ENCODE measurements around the gene RBFOX2.
"Not testable (repeated sequence)": the region's sequence is repeated elsewhere in the genome, so short reads cannot be mapped to it uniquely, and the experiment has no call there.

RBFOX2 gene

GRCh38 chr22:36003972-36004674, 24.5 kb downstream of the RBFOX2 start:
- no peak for FAIRE-seq

DNA sequence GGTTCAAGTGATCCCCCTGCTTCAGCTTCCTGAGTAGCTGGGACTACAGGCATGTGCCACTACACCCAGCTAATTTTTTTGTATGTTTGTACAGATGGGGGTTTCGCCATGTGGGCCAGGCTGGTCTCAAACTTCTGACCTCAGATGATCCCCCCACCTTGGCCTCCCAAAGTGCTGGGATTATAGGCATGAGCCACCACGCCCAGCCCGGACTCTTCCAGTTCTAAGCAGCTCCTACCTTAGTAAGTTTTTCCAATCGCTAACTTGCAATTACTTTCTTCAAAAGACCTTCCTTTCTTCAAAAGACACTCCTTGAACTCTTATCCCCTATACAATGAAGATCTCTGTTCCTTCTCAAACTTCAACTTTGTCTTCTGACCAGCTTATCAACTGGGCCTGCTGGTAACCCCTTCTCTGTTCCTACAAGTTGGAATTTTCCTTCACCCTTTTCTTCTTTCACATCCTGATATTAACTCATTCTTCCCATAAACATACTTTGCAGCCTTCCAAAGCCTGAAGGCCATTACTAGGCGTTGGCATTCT, 25.8 kb downstream of the RBFOX2 start:
- FAIRE-seq, result no peak

DNA sequence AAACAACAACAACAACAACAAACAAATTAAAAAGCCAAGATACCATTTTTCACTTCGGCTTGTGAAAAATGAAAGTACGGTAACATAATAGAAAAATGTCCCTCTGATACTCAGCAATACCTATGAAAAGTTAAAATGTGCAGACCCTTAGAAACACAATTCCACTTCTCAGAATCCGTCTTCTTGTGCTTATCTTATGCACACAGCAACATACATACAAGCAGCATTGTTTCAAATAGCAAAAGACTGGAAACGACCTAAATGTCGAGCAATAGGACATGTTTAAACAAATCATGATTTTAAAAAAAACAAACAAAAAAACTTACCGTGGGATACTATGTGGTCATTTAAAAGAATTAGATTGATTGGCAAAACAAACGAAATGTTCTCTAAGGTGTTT, 26.5 kb downstream of the RBFOX2 start:
- FAIRE-seq, result no peak

DNA sequence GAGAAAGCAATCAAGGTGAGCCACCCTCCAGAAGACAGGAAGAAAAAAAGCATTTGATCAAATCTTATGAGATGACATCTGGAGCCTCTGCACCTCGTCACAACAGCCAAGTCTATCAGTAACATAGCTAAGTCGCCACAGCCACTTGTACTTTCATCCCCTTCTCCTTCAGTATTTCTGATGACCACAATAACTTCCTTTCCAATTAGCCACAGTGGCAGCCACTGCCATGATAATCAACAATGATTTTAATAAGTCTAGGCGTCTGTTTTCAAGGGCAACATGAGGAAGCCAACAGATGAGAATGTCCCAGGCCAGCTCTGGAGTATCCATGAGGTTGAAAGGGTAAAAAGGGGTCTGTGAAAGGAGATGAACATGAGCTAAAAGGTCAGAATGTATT, 29.9 kb downstream of the RBFOX2 start:
- FAIRE-seq, result no peak

- no peak for FAIRE-seq
These were observed 31.2 kb downstream of the RBFOX2 start for GRCh38 chr22:35997438-35997837.

DNA sequence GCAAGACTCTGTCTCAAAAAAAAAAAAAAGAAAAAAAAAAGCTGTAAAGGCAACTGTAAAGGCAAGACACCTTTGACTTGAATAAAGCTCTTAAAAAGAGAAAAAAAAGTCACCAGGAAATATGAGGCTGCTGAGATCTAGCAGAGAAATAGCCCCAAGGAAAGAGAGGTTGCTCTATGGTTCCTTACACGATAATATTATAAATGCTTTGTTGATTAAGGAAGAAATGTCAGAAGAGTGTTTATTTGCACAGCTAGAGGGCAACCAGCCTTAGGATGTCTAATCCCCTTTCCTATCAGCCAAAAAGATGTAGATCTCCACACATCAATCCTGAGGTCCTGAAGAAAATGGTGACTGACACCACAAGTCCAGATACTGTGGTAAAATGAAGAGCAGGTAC, 32.0 kb downstream of the RBFOX2 start:
- FAIRE-seq, result no peak

DNA sequence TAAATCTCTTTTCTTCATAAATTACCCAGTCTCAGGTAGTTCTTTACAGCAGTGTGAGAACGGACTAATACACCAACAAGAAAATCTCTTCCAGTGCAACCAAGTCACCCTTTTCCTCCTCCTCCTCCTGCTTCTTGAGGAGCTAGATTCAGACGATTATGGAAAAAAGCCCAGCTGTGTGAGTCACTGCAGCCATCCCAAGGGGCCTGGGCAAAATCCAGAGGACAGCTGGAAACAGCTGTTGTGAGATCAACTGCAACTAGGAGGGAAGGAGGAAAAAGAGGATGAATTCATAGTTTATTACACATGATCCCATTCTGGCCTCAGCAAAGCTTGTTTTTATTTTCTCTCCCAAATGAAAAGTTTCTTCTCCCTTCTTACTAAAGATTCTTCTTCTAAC, 32.9 kb downstream of the RBFOX2 start:
- no peak for FAIRE-seq

DNA sequence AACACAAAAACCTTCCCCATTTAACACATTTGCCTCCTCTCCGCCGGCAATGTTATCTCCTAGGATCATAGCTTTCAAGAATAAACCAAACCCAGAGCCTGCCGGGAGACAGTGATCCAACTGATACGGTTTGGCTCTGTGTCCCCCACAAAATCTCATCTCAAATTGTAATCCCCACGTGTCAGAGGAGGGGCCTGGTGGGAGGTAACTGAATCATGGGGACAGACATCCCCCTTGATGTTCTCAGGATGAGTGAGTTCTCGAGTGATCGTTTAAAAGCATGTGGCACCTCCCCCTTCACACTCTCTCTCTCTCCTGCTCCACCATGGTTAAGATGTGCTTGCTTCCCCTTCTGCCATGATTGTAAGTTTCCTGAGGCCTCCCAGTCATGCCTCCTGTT, 33.3 kb downstream of the RBFOX2 start:
- FAIRE-seq, result no peak

GRCh38 chr22:35993727-35994126, 34.9 kb downstream of the RBFOX2 start:
- FAIRE-seq, result not testable (repeated sequence)

DNA sequence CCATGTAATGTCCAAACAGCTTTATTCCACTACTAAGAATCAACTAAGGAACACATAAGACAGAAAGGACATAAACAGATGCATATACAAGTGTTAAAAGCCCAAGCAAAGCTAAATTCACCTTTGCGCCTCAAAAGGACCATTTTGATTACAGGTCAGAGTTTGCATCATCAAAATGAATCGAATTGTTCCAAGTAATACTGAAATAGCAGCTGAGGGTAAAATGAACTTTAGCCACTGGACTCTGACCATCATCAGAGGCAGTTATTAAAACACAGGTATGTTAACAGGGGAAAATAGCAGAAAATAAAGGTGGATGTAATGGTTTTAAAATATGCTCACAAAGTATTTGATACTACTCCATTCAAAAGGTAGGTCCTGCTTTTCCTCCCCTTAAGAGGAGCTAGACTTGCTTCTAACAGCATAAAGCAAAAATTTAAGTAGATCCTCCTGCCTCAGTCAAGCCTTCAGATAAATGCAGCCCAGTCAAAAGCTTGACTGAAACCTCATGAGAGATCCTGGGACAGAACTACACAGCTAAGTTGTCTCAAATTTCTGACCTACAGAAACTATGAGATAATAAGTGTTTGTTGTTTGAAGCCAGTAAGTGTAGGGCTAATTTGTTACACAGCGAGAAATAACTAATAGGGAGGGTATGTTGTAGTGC, 35.4 kb downstream of the RBFOX2 start:
- no peak for FAIRE-seq

DNA sequence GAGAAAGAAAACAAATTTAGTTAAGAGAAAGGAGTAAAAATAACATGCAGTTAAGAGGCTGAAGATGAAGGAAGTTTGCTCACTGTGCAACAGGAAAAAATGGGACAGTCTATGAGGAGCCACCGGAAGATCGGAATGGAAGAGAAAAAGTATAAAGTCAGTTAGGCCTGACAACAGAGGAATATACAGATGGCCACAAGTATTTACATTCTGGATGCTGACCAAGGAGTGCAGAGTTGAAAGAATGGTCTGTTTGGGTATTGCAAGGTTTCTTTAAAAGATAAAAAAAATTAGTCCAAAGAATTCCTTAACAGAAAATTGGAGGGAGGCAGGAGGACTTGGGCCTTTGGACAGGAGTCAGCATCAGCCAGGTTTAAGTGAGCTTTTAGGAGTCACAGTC, 37.5 kb downstream of the RBFOX2 start:
- no peak for FAIRE-seq

DNA sequence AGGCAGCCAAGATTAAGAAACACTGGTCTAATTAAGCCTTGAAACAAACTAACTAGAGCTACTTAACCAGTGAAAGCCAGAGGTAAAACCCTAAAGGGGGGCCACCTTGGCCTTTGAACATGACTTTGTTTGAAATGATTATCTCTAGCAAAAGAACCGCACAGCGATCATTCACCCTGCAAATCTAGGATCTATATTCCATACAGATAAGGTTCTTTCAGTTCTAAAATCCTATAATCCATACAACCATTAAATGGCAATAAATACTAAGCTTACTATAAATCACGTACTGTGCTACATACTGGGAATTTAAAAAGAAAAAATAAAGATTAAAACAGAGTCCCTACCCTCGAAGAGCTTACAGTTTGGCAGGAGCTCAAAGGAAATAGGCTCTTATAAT, 40.6 kb downstream of the RBFOX2 start:
- FAIRE-seq, result no peak

DNA sequence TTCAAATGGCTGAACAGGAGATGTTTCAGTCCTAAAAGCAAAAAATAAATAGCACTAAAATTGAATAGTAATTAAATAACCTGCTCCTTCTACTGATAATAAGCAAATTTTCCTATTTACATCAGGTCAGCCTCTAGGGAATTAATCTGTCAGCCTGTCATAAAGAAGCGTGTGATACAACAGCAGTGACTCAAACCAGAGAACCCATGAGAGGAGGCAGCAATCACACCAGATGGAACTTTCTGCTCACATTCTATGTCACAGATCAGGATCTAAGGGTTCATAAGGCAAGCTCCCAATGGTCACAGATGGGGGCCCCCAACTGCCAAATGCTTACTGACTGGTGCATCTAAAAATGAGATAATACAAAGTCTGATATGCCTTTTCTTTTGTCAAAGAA, 41.1 kb downstream of the RBFOX2 start:
- no peak for FAIRE-seq

DNA sequence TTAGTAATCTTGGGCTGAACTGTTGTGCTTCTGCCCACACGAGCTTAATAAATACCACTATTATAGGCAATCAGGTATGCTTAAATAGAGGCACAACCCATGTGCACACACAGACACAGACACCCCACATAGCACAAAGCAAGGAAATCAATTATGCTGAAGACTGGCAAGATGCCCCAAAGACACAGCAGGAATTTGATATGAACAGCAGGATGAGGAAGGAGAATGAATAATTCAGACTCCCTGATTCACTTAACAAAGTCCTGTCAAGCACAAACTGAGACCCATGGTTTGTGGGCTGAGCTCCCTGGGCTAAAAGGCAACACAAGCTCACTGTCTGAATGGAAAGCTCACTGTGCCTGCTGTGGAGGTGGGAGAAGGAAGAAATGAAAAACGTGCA, 42.5 kb downstream of the RBFOX2 start:
- no peak for FAIRE-seq

GRCh38 chr22:35985371-35985770, 43.3 kb downstream of the RBFOX2 start:
- FAIRE-seq, result no peak

DNA sequence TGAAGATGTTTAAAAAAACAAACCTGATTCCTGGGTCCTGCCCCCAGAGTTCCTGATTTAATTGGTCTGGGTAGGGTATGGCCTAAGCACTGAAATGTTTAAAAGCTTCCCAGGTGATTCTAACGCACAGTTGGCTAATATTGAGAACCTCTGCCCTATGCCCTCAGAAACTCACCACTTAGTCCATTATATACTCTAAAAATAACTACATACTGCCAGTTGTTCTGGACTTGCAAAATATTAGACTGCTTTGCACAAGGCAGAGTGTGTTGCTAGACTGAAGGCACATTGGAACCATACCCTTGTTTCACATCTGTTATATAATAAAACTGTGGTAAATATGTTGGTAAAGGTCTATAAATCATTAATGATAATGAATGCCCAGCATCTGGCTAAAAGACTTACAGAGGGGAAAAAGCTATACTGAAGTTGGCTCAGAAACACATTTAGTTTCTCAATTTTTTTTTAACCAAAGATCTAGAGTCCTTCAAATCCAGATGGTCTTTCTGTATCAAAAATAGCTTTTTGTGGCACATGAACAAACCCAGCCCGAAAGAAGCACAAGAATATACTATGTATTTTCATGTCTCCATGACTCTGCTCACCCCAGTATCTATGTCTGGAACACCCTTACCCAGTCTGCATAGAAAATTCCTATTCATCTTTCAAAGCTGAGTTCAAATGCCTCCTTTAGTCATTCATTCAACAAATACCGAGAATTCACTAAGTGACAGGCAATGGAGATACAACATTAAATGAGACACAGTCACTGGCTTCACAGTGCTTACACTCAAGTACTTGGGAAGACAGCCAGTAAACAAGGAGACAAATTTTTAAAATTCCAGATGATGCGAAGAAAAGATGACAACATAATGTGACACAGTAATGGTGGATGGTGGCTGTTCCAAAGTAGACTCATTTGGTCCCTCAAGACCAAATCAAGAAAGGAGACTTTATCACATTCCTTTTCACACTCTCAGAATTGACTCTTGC, 44.1 kb downstream of the RBFOX2 start:
- no peak for FAIRE-seq

DNA sequence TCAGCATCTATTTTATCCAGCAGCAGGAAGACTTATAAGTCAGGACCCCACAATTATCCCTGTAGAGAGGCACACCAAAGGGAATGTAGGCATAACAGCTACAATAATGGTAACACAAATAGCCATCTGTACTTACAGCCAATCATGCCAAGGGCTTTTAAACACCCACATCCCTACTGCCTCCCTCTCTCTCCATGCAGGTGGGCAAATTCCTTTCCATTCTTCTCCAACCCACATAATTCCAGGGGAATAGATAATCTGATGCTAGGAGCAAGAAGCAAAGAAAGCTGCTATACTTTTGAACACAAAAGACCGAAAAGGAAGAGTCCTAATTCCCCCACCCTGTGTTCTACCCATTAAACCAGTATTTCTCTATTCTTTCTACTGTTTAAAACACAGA, 46.7 kb downstream of the RBFOX2 start:
- no peak for FAIRE-seq

GRCh38 chr22:35978889-35979288, 49.7 kb downstream of the RBFOX2 start:
- FAIRE-seq, result no peak

- no peak for FAIRE-seq
These were observed 50.4 kb downstream of the RBFOX2 start for GRCh38 chr22:35978201-35978600.

DNA sequence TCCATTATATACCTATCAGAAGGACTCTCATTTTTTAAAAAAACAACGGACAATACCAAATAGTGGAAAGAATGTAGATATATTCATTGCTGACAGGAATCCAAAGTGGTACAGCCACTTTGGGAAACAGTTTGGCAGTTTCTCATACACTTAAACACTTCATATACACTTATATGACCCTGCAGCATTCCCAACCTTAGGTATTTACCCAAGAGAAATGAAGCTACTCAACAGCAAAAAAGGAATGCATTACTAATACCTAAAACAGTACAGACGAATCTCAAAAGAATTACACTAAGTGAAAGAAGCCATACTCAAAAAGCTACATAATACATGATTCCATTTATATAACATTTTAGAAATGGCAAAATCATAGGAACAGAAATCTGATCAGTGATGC, 51.5 kb downstream of the RBFOX2 start:
- no peak for FAIRE-seq

DNA sequence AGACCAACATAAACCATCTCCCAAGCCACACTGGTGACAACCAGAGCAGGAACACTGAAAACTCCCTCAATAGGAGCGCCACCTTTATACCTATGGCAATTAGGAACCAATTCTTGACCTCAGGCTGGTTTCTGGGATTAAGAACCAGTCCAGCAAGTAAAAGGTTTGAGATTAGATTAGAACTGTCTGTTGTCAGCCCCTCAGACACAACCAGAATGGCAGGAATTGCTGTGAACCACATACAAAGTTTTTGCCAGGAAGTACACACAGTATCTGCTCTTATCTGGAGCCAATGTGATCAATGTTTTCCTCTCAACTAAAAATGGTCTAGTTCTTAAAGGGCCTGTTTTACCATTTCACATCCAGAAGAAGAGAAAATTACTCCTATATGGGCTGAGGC, 55.2 kb downstream of the RBFOX2 start:
- FAIRE-seq, result no peak

DNA sequence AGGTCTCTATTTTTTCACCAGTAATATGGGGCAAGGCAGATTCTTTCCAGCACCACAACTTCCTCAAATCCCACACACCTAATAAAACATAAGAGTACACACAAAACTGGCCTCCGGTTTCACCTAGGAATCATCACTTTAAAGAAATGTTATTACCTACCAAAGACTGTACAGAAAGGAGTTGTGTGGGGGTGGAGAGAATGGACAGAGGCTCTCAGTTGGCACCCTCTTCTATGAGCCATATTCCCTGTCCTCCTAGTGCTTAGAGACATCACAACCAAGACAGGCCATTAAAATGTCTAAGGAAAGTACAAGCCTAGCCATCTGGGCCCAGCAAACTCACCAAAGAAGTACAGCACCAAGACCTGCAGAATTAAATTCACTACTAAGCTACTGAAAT, 56.1 kb downstream of the RBFOX2 start:
- no peak for FAIRE-seq

- FAIRE-seq, result no peak
These were observed 57.0 kb downstream of the RBFOX2 start for GRCh38 chr22:35971456-35972119.

Measured in G401.6 (cell line).